ENCODE measurements around the gene REPS2.
"Not testable (repeated sequence)": the region's sequence is repeated elsewhere in the genome, so short reads cannot be mapped to it uniquely, and the experiment has no call there.

Gene REPS2

GRCh38 chrX:16946361-16946964 is at the start of gene REPS2:
TSS of gene REPS2 (plus strand) at chrX:16946658. CDS start at chrX:16946862, 204 bp downstream.
- DNase-seq: peak; percentile 67

GRCh38 chrX:16897445-16897844 is 49.0 kb upstream of the REPS2 start:
- no peak for DNase-seq

GRCh38 chrX:16903274-16904022 is 43.0 kb upstream of the REPS2 start:
- no peak for DNase-seq

GRCh38 chrX:16910376-16910775 is 36.1 kb upstream of the REPS2 start:
- DNase-seq: no peak

- no peak for DNase-seq
These were observed 32.4 kb upstream of the REPS2 start for GRCh38 chrX:16914058-16914457.

GRCh38 chrX:16916561-16916960 is 29.9 kb upstream of the REPS2 start:
- no peak for DNase-seq

GRCh38 chrX:16917120-16917519 is 29.3 kb upstream of the REPS2 start:
- DNase-seq: no peak

GRCh38 chrX:16918979-16919378 is 27.5 kb upstream of the REPS2 start:
- no peak for DNase-seq

- DNase-seq: no peak
These were observed 26.4 kb upstream of the REPS2 start for GRCh38 chrX:16920075-16920474.

GRCh38 chrX:16923157-16923556 is 23.3 kb upstream of the REPS2 start:
- DNase-seq: no peak

GRCh38 chrX:16924631-16925480 is 21.6 kb upstream of the REPS2 start:
- no peak for DNase-seq

GRCh38 chrX:16930392-16930791 is 16.1 kb upstream of the REPS2 start:
- no peak for DNase-seq

GRCh38 chrX:16931371-16931770 is 15.1 kb upstream of the REPS2 start:
- no peak for DNase-seq

- no peak for DNase-seq
These were observed 14.4 kb upstream of the REPS2 start for GRCh38 chrX:16931855-16932575.

- no peak for DNase-seq
These were observed 12.3 kb upstream of the REPS2 start for GRCh38 chrX:16934185-16934584.

GRCh38 chrX:16946971-16947562 is 609 bp downstream of the REPS2 start:
- DNase-seq: no peak

GRCh38 chrX:16950423-16950822 is 4.0 kb downstream of the REPS2 start:
- no peak for DNase-seq

- no peak for DNase-seq
These were observed 7.3 kb downstream of the REPS2 start for GRCh38 chrX:16953606-16954211.

- no peak for DNase-seq
These were observed 11.3 kb downstream of the REPS2 start for GRCh38 chrX:16957751-16958150.

GRCh38 chrX:16958356-16958755 is 11.9 kb downstream of the REPS2 start:
- no peak for DNase-seq

- DNase-seq: not testable (repeated sequence)
These were observed 16.2 kb downstream of the REPS2 start for GRCh38 chrX:16962661-16963060.

GRCh38 chrX:16963216-16963615 is 16.8 kb downstream of the REPS2 start:
- no peak for DNase-seq
